ENCODE measurements around the gene TSPAN12.

The TSPAN12 gene

DNA sequence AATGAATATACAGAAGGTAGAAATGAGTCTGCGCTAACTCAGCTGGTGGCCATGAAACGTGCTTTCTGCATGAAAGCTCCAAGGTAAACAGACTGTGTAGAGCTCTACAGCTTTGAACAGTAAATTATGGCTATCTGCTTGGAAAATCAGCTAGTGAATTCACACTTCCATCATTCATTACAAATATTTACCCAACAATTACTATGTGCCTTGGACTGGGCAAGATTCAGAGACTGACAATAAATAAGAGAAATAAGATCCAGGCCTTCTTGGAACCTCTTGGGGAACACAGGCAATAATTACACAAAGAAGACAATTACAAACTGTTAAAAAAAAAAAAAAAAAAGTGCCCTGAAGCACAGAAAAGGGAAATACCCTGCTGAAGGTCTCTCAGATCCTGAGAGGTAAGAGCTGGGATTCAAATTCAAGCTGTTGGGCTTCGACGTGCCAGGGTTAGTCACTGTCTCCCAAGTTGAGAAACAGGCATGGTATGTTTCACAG is 15.8 kb downstream of the TSPAN12 start:
- DNase-seq = no peak

DNA sequence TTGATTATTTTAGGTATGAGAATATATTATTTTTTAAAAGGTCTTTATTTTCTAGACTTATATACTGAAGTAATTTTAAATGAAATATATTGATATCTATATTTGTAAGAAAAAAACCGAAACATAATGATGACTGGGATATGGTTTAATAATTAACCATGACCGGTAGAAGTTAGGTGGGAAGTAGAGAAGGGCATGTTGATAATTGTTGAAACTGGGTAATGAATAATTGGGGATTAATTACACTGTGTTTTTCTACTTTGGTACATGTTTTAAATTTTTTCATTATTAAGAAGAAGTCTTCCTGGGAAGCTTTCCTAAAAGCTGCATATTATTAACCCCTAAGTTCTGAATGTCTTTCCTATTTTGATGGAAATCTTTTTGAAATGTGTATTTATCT is 16.3 kb downstream of the TSPAN12 start:
- DNase-seq = no peak

DNA sequence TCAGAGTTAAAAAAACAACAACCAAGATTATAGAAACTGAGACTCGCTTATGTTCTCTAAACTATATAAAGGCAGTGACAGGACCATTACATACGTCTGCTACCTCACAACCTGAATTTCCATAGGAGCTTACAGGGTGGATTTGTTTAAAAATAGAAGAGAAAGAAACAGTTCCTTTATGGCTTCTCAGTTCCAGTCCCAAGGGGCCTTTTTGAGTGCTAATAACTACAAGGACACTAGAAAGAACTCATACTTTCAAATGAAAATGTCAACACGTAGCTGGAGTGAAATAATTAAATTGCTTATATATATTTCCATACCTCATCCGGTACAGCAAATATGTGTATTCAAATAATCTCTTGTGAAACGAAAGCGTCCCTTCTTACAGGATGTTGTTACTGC is 19.7 kb downstream of the TSPAN12 start:
- DNase-seq = no peak

DNA sequence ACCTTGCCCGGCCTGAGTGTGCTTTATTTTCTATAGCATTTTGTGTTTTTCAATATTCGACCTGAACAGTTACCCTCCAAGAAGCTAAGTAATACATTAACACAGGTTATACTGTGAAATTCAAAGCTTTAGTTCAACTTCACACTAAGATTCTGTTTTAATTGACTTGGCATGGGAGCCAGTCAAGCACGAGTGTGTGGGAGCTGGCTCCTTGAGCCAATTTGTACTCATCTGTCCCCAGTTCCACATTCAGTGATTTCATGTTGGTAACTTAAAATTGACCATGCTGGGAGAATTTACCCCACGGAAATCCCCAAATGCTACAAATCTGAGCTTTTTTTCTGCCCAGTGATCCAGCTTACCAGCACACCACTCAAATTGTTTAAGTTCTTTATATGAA is 20.3 kb downstream of the TSPAN12 start:
- no peak for DNase-seq

DNA sequence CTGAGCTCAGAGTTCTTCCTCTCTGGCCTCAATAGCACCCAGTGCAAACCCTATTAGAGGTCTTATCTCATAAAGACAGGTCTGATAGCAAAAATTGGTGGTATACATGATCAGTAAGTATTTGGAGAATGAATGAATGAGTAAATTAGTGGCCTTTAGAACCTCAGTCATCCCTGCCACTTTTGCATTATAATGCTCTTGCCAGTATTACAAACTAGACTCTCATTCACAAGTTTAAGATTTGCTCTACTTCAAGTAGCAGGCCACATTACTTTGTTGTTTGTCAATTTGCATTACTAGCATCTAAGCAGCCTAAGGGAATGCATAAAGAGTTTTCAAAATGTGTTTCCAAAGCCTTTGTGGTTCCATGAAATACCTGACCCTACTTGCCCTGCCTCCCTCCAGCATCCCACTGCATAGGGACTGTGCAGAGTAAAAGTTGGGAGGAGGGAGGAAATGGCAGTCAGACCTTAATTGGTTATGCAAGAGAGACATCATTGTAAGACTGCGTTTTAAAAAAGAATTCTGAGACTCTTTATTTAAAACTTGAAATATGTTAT is 21.3 kb downstream of the TSPAN12 start:
- no peak for DNase-seq

DNA sequence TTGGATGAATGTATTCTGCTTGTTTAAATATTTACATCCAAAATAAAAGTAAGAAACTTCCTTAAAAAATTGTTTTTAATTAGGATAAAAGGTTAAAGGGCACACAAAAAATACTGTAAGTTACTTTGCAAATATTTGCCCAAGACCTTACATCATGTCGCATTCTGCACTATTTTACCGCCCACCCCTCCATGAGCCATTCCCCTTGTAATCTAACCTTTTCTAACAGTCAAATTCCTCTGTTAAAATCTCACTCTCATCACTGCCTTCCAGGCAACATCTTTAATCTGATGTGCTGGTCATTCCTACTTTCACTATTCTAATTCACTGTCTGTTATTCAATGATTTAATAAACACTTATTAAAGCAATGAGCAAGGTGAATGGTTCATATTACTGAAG is 23.2 kb downstream of the TSPAN12 start:
- no peak for DNase-seq

DNA sequence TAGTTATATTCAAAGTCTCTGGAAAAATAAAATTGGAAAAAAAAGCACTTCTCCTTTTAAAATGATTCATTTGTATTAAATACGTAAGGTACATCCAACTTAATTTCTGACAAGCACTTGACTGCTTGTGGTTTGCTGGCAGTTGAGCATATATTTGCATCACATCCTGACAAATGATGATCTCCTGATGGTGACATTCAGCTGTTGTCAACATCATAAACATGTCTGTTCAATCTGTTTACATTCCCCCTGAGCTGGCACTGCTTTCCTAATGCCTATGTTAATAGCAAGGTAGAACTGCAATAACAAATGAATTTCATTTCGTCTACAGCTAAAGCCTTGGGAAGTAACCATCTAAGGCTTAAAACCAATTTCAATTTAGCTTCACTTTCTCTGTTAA is 24.4 kb downstream of the TSPAN12 start:
- no peak for DNase-seq

DNA sequence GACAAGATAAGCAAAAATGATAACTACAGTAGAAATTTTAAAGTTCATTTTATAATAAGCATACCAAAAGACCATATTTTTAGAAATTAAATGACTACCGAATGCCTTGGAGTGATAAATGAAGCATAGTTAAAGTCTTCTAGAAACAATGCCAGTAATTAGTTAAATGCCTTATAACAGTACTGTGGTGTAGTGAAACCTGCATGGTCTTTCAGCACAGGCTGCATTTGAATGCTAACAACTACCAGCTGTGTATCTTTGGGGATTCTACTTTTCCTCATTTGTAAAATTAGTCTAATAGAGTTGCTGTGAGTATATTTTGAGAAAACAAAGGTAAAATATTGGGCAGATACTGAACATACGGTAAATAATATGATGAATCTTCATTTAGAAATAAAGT is 25.1 kb downstream of the TSPAN12 start:
- DNase-seq = no peak

DNA sequence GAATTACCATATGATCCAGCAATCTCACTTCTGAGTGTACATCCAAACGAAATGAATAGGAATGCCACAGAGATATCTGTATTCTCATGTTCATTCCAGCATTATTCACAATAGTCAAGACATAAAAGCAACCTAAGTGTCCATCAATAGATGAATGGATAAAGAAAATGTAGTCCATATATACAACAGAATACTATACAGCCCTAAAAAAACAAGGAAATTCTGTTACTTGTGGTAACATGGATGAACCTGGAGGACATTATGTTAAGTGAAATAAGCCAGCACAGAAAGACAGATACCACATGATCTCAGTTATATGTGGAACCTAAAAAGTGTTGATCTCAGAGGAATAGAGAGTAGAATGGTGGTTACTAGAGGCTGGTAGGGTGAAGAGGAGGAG is 26.7 kb downstream of the TSPAN12 start:
- DNase-seq = no peak

DNA sequence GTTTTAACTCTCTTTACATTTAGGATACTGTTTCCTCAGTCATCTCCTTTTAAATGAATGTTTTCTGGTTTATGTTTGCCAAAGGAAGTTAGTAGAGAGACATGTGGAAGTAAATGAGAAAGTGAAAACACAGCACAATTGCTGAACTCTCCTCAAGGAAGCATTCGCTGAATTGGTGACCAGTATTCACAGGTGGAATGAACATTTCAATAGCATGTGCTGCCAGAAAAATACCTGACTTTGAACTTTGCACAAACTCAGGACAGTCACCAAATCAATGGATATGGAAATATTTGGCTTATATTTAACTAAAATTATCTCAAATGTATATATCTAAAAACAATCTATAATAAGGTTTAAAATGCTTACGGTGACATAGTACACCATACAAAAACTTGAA is 28.5 kb downstream of the TSPAN12 start:
- DNase-seq = no peak

DNA sequence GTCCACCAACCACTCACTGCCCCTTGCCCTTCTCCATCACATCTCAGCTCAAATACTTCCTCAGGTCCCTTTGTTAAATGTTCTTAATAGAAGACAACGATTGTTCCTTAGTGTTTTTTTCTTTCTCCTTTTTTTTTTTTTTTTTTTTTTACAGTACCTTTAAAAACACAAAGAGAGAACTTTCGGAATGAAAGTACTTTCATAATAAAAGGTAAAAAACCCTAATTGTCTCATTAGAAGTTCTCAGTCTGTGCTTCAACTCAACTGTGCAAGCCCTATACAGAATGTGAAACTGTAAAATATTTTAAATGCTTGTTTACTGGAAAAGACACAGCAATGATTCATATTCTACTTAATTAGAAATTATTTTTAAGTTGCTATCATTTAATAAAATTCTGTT is 29.4 kb downstream of the TSPAN12 start:
- DNase-seq = no peak

DNA sequence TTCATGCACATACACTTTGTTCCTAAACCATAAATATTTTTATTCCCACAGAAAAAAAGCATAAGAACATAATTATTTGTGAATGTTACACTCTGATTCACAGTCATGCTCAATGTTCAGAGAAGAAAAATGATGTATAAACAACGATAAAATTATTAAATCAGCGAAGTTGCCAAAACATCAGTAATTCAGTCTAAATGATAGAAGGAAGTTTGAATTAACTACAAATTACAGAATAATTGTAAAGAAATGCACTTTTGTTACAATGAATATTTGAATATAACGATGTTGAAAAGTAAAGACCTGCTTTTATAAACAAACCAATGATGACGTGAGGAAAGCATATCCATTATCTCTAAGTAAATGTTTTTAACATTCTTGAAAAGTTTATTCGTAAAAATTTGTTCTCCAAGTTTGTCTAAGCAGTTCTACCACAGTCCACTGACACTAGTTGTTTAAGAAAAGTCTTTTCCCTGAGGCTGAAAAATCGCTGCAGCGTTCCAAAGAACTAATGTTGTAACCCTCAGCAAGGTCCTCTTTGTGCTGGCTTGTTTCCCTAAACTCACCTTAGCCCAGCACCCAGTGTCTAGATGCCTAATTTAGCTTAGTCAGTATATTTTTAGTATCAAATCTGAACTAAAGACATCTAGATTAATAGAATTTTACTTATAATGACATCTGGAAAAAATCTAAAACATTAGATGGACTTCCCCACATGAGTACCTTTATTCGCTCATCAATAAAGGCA is 30.4 kb downstream of the TSPAN12 start:
- DNase-seq = no peak

DNA sequence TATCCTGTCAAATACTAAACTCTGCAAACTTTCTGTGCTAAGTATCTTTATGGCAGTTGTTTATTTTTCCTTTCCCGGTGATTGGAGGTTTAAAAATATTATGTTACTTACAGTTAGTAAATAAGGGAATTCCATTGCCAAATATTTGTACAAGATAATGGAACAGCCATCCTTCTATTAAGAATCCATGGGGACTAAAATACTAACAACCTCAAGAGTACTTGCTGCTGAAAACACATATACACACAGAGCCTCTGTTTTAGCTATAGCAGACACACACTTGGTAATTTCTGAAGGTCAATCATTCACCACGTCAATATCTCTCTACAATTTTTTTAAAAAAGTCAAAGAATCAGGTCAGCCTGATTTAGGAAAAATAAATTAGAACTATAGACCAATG is 32.4 kb downstream of the TSPAN12 start:
- DNase-seq = no peak

DNA sequence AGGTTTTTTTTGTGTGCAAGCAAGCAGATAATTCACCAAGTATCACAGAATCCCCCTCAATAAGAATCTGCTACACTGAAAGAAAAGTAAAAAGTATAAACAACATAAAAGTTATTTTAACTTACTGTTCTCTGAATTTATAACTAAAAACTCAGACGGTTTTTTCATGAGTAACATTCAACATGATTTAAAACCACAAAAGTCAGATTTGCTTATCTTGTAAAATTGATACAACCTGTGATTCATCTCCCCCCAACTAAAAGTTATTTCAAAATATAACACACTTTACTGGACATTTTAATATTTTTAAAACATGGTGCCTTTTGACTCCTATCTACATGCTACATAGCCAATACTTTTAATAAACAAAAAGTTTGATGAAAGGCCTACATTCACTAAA is 32.8 kb downstream of the TSPAN12 start:
- no peak for DNase-seq

DNA sequence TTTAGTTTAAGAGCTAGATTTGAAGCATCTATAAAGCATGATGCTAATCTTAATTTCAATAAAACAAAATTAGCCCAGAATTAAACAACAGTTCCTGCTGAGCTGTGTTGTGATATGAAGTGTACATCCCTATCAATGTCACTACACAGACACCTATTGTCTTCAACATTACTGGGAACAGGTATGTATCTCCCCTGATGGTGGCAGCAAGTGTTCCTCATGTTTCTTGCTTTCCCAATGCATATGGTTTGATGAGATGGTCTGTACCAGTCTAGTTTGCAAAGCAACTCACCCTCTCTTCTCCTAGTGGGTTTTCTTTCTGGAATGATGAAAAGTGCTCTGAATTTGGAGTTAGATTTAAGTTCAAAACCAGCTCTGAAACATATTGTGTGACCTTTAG is 38.1 kb downstream of the TSPAN12 start:
- DNase-seq = no peak

DNA sequence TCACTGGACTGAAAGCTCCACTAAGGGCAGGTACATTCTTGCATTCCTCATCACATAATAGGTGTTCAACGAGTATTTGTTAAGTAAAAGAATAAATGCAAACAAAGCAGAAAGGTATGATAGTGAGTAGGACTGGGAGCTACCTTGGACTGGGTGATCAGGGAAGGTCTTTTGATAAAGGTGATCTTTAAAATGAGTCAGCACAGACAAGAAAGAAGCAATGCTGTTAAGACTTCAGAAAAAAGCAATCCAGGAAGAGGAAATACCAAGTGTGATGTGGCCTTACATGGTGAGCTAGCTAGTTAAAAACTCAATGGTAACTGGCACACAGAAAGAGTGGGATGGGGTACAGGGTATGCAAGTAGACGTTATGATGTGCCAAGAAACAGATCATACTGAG is 40.1 kb downstream of the TSPAN12 start:
- no peak for DNase-seq

DNA sequence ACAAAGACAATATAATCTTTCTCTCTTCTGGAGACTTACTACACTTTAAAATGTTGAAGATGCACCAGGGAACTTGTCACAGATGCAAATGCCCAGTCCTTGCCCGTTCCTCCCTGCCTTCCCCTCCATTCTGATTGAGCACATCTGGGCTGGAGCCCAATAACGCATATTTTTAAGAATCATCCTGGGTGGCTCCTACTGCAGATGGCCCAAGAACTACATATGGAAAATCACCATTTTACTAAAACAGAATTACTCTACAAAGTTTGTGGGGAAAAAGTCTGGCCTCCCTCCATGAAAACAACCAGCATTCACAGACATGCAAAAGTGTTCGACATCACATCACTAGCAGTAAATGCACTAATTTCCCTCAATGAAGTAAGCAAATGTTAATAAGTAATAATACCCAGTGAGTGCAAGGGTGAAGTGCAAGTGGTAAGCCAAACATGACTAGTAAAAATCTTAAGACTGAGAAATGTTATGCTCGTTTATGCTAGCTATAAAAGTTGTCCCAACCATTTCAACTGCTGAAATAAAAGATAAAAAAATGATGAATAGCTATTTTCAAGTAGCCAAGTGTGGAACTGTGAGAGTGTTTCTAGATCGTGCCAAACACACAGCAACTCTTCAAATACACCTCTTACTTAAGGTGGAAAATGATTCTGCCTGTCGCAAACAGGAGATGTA is 43.5 kb downstream of the TSPAN12 start:
- no peak for DNase-seq

DNA sequence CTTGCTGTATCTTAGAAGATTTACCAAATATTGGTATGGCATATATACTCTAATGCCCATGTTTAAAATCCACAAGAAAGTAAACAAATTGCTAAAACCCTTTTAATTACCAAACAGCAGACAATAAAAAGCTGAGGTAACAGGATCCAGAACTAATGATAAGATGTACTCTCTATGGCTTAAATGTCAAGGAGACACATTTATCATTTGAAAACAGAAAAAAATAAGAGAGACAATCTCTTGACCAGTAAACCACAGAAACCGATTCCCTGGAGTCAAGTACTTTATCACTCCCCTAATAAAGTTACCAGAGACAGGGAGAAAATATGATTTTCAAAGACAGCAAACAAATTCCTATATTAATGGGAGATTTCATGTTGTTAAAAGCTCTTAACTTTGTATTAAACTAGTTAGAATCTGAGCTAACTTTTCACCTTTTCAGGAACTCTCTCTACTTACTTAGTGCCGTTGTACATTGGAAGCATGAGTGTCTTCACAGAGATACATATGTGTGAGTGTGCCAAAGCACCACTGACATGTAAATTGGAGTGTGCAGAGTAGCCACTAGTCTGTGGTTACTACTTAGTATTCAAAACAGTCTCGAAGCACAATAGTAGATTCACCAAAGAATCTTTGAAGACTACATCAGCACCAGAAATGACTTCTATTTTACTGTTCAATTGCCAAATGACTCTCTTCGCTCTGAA is 44.2 kb downstream of the TSPAN12 start:
- no peak for DNase-seq

DNA sequence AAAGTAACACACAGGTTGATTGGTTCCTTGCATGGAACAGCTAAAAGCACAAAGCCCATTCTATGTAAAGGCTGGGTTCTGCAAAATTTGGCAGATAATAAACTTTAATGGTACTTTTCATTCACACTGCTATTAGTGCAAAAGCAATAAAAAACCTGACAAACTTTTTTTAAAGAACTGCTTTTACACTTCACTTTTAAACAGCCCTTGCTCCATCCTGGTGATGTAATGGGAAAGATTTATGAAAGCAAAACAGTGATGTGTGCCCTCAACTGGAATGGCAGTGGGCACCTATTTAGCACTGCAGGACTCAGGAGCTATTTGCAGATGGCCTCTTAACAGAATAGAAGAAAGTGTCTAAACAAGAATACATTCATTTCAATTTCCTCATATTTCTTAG is 44.9 kb downstream of the TSPAN12 start:
- DNase-seq = no peak

DNA sequence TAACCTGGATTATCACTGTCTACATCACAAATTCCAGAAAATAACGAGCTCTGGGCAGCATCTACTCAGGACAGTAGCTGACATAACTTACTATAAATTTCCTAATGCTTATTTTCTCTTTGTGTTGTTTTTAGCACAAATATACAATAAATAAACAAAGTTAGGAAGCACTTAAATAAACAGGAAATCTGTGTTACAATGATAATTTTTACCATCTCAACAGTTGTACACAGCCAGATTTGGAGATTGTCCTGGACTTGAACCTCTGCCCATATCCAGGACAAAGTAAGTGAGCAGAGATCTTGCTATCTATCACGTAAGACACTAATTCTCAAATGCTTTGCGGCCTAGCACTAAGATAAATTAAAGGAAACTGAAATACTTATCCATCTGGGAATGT is 48.7 kb downstream of the TSPAN12 start:
- DNase-seq = no peak

DNA sequence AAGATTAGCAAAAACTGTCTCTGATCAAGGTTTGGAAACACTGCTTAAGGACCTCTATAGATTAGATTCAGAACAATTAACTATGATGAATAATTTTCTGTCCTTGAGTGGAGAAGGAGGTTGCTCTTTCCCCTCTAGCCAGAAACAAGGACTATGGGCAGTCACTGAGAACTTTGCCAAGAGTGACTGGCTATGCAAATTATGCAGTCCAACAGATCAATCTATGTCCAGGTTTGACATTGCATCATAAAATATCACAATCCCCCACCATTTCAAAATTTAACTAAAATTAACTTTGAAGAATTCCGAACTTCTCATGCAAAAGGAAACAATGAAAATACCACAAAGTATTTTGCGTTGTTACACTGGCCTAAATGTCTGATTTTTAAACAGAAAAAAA is 50.6 kb downstream of the TSPAN12 start:
- no peak for DNase-seq

DNA sequence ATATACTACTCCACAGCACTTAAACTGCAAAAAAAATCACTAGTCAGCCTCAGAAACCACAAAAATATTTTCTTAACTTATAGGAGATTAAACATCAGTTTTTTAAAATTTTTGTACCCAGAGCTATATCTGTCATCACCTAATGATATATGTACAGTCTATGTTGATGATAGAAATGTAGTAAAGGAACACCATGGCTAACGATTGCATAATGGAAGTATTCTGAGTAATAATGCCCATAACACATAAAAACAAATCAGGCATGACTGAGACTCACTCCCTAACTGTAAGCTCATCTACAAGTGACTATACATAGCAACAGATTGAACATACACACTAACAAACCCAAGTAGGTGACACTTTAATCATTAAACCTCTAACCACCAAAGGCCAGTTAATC is 51.3 kb downstream of the TSPAN12 start:
- no peak for DNase-seq

DNA sequence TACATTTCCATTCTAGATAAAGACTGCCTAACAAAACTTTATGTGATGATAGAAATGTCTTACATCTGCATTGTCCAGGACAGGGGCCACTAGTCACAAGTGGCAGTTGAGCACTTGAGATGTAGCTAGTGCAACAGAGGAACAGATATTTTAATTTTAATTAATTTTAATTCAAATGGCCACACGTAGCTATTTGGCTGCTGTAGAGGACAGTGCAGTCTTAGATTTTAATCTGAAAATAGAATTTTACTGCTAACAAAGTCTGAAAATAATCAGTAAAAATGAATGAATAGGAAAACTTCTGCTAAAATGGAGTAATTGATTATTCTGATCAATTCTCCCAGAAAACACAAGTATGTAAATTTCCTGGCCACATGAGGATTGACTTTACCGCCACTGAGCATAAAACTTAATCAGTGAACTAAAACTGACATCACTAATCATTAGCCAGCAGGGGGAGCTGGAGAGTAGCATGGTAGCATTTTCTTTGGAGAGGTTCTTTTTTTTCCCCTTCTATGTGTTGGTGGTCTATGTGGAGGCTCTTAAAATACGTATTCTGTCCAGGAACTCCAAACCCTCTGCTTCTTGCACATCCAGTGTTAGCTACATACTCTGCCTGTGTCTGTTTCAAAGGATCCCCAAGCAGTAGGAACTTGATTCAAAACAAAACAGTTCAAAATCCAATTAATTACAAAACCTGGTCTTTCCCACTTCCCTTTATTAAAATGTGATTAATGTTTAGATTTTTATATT is 52.1 kb downstream of the TSPAN12 start:
- DNase-seq = peak; percentile 54
